Measurements from ENCODE around the gene CNIH2.
A peak's percentile ranks its signal among the peaks of the same experiment; 100 is the strongest.

The CNIH2 gene

DNA sequence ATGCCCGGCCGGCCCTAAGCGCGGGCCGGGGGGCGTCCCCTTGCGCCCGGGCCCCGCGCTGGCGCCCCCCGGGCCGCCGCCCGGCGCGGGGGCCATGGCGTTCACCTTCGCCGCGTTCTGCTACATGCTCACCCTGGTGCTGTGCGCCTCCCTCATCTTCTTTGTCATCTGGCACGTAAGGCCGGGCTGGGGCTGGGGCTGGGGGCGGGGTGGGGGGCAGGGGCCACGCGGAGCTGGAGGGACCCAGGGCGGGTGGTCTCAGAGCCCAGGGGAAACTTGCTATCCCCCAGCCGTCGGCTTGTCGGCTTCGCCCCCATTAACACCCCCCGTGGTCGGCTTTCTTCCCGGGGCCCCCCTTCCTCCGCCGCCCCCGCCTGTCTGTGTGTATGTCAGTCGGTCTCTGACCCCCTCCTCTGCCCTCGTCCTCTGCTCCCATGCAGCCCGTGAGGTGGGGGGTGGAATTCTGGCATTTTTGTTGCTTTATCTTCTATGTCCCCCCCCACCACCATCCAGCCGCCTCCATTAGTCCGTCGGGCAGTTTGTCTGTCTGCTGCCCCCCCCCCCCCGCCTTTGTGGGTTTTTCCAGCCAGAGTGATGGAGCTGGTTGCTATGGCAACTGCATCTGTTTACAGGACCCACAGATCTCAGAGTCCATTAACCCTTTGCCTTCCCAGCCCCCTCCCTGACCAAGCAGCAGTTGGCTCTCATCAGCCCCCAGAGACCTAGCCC, 552 bp downstream of the CNIH2 start:
- peak; percentile 68 for DNase-seq

DNA sequence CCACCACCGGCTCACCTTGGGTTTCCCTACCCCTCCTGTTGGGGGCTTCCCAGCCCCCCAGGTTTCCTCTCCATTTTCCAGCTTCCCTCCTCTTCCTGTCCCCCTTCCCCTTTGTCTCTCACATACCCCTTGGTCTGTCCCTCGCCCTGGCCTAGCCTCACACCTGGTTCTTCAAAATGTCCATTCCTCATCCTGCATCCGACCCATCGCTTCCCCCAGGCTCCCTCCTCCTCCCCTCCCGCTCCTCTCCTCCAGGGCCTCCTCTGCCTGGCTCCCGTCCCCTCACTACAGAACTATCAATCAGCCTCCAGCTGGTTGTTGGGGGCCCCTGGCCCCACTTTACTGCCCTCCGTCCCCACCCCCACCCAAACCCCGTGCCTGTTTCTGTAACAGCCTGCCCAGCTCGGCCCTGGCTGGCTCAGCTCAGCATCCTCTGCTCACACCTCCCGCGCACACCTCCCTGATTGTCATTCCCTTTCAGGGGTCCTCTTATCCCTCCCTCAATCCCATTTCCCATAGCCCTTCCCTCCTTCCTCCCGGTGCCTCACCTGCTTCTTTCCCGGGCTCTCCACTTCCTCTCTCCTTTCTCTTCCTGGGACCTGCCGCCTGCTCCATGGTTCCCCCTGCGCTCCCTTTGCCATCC, 1.2 kb downstream of the CNIH2 start:
- no peak for DNase-seq

DNA sequence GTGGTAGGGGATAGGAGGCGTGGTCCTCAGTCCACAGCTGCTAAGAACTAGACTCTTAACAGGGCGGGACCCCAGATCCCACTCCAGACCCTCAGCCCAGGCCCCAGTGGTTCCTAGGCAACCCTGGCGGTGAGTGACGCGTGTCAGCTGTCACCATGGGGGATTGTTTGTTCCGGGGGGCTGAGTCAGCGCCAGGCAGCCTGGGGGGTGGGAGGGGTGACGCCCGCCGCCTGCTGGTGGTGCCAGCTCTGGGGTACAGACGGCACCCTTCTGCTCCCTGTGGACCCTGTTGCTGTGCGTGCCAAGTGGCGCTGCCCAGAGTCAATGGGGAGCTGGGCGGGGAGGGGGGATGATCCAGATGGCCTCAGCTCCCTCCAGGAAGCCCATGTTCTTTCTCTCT, 2.5 kb downstream of the CNIH2 start:
- DNase-seq = no peak

DNA sequence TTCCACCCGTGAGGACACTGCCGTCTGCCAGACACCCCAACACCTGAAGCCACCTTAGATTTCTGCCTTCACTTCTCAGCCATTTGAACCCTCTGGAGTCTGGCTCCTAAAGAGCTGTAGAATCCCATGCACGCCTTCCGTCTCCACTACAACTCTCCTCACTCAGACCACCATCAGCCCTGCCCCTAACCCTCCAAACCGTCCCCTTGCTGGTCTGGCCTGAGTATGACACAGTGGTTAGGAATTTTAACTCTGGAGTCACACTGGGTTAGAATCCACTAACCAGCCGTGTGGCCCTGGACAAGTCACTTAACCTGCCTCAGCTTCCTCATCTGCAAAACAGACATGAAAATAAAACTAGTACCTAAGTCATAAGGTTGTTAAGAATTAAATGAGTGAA, 3.0 kb downstream of the CNIH2 start:
- no peak for DNase-seq

DNA sequence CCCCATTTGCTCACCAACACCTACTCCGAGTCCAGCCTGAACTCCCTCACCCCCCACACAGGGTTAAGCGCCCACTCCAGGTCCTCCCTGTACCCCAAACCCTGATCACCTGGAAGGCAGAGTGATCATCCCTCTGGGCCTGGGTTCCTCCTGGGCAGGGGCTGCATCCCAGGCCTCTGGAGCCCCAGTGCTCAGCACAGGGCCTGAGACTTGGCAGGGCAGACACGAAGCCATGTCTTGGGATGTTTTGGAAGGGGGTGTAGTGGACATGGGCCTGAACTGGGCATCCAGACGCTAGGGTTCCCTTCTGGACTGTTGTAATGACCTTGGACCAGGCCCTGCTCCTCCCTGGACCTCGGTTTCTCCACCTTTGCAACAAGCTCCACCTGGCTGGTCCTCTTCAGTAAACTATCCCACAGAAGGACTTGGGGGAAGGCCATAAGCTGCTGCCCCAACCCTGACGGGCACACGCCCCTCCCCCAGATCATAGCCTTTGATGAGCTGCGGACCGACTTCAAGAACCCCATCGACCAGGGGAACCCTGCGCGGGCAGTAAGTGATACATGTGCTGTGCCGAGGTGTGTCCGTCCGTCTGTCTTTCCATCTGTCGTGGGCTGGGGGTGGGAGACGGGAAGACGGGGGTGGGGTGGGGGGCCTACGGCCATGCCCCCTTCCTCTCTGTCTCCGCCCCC, 3.9 kb downstream of the CNIH2 start:
- DNase-seq = no peak

GRCh38 chr11:66282468-66283455, 4.8 kb downstream of the CNIH2 start:
- DNase-seq = peak; percentile 99

GRCh38 chr11:66283461-66284105, 5.6 kb downstream of the CNIH2 start:
- DNase-seq = no peak

DNA sequence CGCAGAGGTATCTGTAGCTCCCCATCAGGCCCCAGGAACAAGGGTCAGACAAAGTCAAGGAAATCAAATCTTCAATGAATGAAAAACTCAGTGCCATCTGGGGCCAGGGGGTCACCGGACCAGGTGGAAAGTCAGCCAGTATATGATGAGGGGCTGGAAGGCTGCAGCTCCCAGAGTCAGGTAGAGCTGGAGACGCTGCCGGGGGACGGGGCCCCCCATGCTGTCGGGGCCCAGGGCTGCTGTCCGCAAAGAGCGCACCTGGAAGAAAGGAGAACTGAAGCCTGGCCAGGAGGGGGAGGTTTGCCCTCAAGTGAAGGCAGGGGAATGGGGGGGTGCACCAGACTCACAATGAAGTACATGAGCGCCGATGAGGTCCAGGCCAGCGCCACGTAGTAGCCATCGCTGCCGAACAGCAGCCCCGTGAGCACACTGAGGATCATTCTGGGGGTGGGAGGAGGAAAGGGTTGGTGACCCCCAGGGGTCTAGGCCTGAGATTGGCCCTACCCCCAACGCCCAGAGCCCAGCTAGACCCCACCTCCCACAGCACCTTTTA, 6.6 kb downstream of the CNIH2 start:
- DNase-seq = no peak

- DNase-seq = no peak
These were observed 7.4 kb downstream of the CNIH2 start for GRCh38 chr11:66285250-66285947.

GRCh38 chr11:66286699-66287098, 8.7 kb downstream of the CNIH2 start:
- DNase-seq = no peak

- no peak for DNase-seq
These were observed 9.4 kb downstream of the CNIH2 start for GRCh38 chr11:66287211-66287888.

DNA sequence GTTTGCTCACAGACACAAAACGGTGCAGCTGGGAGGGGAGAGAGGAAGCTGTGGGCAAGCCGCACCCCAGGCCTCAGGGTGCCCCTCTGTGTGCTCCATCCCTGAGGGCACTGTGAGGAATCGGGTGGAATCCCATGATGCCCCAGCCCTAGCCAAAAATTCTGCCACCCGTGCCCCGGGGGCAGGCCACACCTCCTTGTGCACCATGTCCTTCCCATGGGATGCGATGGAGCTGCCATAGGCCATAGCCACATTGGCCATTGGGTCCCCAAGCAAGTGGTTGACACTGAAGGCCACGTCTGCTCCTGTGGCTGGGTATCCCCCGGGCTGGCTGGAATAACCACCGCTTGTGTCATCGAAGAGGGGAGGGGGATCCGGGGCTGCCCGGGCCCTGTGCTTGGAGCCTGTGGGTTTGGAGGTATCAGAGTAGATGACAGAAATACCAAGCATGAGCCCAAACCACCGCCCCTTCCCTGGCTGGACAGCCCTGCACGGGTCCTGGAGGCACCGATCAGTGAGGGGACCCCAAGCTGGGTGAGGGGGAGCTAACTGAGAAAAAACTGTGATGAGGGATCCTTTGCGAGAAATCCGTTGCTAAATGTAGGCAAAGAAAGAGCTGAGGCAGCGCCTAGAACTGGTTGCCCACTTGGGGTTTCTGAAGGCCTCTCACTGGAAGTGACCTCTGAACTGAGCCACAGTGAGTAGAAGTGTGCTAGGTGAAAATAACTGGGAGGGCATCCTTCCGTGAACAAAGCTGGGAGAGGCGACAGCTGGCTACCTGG, 10.1 kb downstream of the CNIH2 start:
- DNase-seq = no peak

- peak; percentile 99 for DNase-seq
These were observed 10.9 kb downstream of the CNIH2 start, which contains the start of gene YIF1A for GRCh38 chr11:66288671-66289547. Gene YIF1A (minus strand): TSS chr11:66289143. CDS start chr11:66288985, 158 bp downstream.

DNA sequence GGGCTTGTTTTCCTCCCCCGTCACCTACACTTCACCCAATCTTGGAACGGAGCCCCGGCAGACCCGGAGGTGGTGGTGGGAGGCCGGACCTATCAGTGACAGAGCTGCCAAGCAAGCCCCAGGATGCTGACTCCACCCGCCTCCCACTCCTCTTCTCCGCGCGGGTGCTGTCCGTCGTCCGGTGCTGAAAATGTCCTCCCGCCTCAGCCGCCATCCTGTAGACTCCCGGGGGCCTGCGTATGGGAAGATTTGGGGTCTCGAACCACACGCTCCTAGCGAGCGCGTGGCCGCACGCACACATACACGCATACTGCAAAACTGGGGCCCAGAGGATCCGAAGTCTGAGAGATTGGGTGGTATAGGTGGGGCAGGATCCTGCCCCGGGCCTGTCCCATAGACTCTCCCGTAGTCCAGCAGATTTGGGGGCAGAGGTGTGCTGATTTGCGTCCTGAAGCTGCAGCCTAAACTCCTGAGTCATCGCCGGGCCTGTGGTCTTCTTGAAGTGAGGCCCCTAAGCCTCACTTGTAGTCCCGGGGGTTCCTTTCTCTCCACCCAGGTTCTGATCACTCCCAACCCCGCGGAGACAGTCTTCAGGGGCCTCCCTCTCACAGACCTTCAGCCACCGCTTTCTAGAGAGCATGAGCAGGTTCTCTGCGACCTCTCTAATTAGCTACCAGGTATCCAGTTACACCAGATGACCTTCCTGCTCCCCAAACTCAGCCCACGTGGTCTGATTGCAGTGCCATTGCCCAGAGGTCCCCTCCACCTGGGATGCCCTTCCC, 11.8 kb downstream of the CNIH2 start:
- peak; percentile 83 for DNase-seq

DNA sequence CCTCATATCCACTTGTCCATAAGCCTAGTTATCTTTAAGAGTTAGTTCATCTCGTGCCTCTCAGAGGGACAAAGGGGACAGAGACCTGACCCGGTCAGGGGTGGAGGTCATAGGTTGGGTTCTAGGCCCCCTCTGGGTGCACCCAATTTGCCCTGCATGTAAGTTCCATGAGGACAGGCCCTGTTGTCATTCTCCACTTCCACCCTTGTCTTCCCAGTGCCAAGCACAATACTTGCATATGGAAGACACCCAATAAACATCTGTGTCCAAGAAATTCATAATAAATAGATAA, 12.3 kb downstream of the CNIH2 start:
- DNase-seq = no peak

DNA sequence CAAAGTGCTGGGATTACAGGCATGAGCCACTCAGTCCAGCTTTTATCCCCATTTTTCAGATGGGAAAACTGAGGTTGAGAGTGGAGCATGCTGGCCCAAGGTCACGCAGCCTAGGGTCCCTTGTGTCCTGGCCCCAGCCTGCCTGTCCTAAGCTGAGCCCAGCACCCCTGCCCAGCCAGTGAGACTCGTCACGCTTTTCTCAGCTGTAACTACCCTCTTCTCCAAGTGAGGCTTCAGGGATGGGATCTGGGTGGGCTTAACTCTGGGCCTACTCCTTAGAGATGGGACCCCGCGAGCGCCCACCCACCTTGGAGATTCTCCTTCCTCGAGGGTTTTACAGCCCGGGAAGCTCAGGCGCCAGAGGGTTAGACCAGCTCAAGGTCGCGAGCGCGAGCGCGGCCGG, 13.3 kb downstream of the CNIH2 start:
- no peak for DNase-seq

DNA sequence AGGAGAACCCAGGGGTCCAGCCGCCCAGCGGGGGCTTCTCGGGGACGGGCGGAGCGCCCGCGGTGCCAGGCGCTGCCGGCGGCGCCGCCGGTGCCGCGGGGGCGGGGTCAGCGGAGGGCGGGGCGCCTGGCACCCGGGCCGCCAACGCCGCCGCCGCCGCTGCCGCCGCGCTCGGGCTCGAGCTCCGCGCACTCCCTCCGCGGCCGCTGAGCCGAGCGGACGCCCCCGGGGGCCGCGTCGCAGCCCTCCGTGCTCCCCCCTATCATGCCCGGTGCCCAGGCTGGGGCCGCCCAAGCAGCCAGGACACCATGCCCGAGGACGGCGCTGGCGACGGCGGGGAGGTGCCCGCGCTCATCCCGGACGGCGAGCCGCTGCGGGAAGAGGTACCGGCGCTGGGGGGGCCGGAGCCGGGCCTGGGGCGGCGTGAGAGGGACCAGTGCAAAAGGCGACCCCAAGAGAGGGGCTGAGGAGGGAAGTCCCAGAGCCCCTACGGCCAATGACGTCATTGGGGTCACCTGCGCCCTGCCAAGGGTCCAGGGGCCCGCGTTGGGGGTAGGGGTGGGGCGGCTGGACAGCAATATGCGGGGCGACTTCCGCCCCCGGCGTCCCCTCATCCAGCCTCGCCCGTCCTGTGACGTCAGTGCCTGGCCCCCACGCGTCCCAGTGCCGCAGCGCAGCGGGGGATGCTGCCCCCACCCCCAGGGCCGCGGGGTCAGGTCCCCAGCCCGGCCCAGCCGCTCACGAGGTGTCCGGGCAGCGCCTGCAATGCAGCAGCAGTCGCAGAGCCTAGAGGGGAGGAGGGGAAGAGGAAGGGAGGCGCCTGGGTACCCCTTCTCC, 13.9 kb downstream of the CNIH2 start, which contains the start of gene TMEM151A:
Gene TMEM151A (plus strand): TSS at position 189 of the 837 bp plus-strand sequence. CDS start 120 bp downstream, at position 309.
- DNase-seq = peak; percentile 44

Measured in CD4-positive, alpha-beta T cell treated with Interleukin-12 subunit alpha and Interleukin-12 subunit beta, for 1 hour (primary cell).